Stimulated activated naive CD8-positive, alpha-beta T cell treated with anti-CD3 and anti-CD28 coated beads, Interleukin-15, Interleukin-2, amounts not matched to agents 100 U/mL and 50 U/mL, for 24 hours (primary cell): ENCODE results near the gene ZNHIT6.
A peak's percentile ranks its signal among the peaks of the same experiment; 100 is the strongest.

Experiments used
- ATAC-seq: fragments of 150-1000 bp; cut with Tn5 transposase; one replicate; pipeline ENCODE4 v1.10.0; 2021
- DNase-seq: peaks from one replicate; pipeline ENCODE4 v3.0.0; 2021

ZNHIT6 gene

DNA sequence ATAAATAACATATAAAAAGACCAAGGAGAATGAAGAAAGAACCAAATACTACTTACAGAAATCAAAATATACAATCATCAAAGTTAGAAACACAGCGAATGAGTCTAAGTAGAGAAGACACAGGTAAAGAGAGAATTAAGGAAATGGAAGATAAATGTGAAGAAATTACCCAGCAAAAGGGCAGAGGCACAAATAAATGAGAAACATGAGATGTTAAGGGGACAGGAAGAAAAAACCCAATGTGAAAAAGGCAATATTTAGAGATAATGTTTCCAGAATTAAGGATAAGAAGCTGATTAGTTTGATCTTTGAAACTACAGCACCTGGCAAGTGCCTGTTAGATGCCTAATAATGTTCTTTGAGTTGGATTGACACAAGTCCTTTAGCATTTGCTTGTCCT lies 86.8 kb downstream of the ZNHIT6 start:
- DNase-seq (no peak), ATAC-seq (no peak)

DNA sequence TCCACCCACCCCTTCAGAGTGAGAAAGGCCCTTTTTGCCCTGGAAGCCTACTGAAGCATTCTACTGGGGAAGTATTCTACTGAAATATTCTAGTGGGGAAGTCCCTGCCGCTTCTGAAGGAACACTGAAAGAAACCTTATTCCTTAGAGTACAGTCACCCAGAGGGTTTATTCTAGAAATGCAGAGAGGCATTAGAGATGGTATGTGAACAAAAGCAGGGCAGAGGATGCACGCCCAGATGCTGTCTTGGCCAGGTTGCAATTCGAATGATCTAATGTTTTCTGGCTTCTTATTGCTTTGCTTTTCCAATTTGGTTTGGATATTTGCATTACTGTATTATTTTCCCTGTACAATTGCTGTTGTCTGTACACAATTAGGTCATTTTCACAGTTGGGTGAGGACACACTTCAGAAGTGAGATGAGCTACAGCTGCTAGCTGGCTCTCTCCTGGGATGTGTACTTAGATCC lies 90.6 kb downstream of the ZNHIT6 start:
- DNase-seq (no peak), ATAC-seq (no peak)

DNA sequence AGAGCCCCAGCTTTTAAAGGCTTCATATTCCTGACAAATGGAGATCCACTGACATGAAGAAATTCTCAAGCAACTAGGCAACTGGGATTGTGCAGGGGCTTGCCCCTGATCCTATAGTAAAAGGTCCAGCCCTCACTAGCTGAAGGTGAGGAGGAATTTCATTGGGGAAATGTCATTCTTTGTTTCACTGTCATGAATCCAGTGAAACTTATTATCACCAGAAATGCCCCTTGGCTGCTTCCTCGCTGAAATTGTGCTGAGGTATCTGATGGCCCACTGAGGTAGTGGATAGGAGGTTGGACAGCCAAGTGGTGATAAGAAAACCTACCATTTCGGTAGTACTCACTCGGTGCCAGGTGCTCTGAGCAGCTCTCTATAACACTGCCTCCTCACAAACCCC lies 91.5 kb downstream of the ZNHIT6 start:
- ATAC-seq (no peak), DNase-seq (no peak)

DNA sequence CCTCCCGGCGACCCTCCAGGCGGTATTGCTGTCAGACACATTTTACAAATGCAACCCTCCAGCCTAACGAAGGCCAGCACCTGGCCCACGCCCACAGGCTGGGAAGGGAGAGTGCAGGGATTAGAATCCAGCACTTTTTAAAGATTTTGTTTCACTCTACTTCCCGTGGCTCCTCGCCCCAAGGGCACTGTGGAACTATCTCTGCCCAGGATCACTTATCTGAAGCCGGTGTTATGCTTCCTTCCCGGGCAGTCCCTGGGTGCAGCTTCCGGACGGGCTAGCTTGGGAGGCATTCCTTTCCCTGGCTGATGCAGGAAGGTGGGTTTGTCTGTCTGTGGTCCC lies 91.9 kb downstream of the ZNHIT6 start:
- ATAC-seq (no peak), DNase-seq (no peak)

DNA sequence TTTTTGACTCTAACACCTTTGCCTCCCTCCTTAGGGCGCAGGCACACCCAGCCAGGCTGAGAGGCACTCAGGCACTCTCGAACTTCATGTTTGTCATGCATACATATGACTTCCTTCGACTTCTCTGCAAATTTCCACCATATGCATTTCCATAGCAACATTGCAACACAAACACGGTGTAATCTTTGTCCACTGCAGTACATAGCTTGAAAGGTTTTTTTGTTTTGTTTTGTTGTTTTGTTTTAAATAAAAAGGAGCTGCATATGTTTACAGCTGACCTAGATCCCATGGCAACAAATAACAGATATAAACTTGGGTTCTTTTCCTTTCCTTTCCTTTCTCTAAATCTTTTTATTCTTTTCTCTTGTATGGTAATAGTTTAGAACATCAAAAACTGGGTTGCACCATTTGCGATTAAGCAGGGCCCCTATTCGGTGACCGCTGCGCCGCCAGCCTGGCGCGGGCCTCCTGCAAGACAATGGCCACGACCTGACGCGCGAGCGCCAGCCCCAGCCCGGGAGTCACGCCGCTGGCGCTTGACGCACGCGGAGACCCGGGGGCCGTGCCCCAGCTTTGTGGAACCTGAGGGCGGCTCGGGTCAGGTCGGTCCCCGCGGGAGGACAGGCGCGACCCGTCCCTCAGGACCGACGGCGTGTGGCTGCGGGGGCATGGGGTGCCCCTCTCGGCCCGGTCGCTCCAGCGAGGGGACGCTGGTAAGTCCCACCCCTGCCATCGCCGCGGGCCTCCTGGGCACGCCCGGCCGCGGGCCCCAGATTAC lies 92.5 kb downstream of the ZNHIT6 start:
- DNase-seq (no peak), ATAC-seq (peak; percentile 23)

DNA sequence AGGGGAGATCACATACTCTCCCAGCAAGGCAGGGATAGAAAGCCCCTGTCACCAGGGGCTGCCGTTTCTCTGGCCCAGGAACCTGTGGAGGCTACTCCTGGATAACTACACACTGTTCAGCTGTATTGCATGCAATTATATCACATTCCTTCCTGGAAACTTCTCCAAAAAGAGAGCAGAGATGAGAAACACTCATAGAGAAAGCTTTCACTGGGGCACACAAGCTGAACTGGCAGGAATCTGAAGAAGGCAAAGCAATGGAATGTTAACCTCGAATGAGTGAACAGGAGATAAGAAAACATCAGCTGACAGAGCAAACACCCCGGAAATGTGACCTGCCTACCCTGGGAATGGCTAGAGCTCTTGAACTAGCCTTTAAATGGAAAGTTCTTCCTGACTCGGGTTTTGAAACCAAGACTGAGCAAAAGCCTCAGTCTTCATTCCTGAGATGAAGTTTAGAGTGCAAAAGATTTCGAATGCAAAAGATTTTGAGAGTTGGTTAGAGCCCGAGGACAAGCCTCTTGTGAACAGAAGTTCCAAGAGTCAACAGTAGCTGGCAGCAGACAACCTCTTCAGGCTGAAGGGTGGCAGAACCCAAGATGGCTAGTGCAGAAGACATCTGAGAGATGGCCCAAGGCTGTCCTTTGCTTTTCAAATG lies 95.4 kb downstream of the ZNHIT6 start:
- no peak for ATAC-seq
- no peak for DNase-seq

DNA sequence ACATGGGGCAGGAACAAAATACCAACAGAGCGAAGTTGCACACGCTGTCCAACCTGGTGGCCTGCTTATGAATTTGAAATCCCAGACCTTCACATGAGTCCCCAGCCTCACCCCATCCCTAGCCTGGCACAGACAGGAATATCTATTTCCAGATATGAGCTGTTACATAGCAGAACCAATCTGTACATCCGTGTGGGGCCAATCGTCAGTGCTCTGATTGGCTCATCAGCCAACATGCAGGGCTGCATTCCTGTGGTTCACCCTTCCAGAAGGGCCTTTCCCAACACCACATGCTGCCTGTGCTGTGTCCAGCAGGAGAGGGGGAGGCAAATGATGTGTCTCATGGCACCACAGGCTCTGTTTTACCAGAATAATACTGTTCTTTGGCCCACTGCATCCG lies 96.4 kb downstream of the ZNHIT6 start:
- DNase-seq = no peak
- no peak for ATAC-seq

DNA sequence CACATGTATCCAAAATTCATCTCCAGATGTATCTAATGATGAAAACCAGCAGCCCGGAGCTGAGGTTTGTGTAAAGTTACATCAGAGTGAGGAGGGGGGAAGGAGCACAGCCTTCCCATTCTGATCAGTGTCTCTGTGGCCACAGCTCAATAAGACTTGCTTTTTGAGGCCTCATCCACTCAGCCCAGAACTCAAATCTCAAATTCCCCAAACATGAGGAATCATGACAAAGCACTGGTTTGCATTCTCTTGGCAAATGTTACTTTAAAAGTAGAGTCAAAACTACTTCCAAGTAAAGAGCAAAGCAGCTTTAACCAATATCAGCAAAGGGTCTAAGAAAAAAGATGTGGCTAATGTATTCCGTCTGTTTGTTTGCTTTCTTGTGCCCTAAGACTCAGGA lies 96.8 kb downstream of the ZNHIT6 start:
- DNase-seq (no peak), ATAC-seq (no peak)

DNA sequence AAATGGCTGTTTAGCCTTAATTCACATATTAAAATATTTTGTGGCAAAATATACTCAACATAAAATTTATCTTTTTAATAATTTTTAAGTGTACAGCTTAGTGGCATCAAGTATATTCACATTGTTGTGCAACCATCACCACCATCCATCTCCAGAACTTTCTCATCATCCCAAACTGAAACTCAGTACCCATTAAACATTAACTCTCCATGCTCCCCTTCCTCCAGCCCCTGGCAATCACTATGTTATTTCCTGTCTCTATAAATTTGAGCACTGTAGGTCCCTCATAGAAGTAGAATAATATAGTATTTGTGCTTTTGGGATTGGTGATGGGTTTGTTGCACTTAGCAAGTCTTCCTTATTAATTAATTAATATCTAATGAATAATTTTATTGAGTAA lies 98.3 kb downstream of the ZNHIT6 start:
- ATAC-seq (no peak), DNase-seq (no peak)

DNA sequence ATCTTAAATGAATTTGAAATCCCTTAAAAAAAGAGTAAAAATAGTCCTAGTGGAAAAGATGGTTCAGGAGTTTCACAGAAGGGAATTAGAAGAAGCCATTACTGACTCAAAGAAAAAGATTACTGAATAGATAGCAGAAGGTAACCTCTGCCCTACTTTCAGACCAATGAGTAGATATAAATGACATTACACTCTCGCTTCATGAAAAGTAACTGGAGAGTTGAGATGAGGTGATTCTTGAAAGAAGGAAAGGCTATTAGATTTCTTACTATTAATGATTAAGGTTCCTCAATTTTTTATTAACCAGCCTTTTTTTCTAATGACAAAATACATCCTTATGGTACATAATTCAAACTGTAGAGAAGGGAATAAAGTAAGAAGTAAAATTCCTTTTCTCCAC lies 99.4 kb downstream of the ZNHIT6 start:
- ATAC-seq (no peak), DNase-seq (no peak)

DNA sequence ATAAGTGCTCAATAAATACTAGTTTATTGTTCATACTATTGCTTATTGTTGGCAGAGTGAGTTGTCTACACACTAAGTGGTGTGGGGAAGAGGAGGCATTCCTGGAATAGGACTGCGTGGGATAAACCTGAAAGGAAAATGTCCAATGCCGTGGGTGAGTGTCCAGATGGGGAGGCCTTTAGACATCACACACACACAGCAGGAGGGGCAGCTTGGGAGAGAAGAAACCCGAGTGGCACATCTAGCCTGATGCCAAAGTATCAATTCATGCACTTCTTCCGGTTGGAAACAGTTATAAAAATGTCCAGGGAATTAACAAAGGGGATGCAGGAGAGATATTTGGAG lies 100.3 kb downstream of the ZNHIT6 start:
- ATAC-seq (no peak), DNase-seq (no peak)

DNA sequence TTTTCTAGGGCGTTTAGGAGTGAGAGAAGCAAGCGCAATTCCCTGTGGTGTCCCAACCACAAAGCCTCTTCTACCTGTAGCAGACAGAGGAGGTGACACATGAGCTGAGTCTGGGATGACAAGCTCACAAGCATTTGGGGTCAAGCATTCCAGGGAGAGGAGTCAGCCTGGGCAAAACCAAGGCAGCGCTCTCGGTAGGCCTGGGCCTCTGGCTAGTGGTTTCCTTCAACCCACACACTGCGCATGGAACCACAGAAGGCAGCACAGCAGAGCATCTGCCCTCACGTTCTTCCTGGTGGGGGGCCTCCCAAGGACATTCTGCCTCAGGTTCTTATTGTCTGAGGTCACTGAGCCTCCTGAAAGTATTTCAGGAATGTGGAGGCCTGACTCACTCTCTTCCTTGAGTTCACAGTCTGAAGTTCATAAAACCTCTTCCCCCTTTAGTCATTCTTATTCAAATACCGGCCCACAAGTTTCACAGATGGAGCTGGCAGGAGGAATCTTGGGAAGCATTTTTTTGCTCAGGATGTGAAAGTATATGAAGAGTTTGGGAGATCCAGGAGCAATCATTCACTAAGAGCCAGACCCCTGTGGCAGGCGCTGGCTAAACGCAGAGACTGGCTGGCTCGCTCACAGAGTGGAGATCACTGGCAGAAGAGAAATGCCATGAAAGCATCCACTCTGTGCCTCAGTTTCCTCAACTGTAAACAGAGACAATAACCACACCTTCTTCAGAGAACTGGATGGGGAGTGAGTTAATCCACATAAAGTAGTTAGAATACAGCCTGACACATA lies 100.9 kb downstream of the ZNHIT6 start:
- DNase-seq (no peak), ATAC-seq (no peak)

DNA sequence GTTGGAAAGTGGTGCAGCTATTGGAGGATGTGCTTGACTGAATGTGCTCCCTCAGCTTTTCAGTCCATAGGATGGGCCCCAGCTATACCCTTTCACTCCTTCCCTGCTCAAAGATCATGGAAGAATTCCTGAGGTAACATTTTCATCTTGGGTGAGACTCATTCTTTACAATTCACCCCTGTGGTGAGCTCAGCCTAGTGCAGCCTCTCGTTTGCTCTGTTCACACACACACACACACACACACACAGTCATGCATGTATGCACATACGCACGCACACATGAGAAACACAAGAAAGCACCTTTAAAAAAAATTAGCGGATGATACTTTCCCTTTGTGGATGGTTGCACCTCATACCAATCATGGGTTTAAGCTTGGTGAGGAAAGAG lies 101.8 kb downstream of the ZNHIT6 start:
- DNase-seq = no peak

DNA sequence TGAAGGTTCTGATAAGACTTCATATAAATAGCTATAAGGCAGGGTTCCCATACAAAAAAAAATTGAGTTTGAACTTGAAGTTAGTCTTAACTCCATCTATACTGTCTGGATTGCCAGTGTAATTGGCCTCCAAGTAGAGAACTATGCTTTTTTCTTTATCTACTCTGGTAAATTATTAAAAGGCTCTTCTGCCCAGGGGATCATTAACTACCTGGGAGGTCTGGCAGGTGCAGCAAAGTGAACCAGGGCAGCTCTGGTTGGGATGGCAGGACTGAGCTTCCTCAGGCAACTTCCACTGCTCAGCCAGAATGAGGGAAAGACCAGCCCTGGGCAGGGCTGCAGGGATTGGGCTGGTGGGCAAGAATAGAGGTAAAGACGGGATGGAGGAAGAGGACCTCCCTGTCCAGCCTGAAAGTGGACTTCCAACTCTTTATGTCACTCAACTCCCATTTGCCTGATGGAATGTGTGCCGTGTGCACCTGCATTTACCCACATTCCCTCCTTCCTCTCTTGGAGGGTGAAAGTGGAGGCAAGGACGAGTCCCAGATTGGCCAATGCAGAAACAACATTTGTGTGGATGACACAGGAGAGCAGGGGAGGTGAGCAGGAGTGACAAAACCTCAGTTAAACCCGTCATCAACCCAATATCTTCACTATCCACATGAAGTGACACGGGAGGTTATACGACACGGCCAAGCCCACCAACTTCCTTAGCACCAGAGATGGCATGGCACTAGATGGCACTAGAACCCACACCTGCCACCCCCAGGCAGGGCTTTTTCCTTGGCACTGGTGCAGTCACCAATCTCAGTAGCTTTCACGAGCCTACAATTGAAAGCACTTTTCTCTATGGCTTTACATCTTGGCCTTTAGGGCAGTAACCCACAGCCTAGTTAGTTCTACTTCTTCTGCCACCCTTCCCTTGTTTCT lies 102.5 kb downstream of the ZNHIT6 start:
- no peak for DNase-seq
- ATAC-seq = no peak

More for the DNA sequence above, 101.8 kb downstream of the ZNHIT6 start:
- no peak for ATAC-seq

DNA sequence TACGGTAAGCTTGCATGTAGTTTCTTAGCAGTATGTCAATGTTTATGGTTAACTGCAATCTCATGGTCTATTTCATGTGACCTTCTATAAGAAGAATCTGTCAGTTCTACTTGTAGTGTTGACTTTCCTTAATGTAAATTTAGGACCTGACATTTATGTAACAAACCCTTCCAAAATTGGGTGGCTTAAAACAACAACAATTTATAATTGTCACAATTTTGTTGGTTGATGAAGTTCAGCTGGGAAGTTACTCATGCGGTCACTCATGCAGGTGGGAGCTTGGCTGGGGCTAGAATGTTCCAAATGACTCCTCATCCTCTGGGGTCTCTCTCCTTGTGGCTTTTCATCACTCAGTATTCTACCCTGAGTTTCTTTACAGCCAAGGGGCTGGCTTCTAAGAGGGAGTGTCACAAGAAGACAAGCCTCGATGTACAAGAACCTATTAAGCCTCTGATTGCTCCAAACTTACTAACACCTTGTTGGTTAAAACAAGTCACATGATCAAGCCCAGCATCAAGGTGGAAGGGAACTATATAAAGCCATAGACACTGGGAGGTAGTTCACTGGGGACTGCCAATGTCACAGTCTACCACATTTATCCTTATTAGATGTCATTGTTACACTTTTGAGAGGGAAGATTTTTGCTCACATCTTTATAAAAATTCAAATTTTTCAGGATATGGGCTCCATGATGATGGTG lies 103.8 kb downstream of the ZNHIT6 start:
- ATAC-seq = no peak
- DNase-seq = no peak

DNA sequence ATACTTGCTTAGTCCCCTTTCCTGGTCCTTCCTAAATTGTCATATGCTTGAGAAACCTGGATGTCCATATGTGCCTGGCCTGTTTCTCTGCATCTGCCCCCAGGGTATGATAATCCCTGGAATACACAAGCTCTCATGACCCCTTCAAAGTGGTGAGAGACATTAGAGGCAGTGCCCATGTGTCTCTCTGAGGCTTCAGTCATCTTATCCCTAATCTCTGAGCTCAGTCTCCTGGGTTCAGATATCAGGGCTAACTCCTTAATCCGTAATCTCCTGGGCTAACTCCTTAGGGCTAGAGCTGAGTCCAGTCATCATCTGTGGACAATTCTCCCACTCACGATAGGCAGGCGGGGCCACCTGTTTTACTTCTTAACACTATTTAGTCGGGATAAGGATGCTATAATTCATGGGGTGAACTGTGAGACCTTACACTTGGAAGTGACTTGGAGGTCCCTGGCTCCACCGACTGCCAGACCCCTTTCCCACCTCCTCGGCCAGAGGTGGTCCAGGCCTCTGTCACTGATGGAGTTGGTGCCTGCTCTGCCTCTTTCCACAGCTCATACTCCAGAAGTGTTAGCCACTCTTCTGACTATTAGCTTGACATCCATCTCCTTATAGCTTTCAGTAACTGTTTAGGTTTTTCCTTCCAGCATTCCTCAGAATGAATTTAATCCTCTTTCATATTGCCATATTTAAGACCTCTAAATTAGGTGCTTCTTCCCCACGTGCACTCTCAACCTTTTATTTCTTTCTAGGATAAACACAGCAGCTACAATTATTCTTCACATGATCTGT lies 105.0 kb downstream of the ZNHIT6 start:
- ATAC-seq = no peak
- no peak for DNase-seq

DNA sequence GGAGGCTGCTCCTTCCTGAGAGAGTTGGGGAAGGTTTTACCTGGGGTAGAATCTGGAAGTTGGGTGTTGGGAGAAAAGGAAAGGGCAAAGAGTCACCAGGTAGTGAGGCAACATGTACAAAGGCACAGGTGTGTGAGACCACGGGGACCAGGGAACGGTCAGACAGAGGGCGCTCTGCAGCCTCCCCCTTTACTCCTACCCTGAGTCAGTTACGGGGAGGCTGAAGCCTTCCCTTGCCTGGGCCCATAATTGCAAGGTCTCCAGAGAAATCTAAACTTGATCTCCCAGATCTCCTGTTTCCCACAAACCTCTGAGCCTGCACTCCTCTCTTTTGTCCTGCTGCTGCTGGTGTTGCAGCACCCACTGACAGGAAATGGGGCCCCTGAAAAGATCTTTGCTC lies 105.7 kb downstream of the ZNHIT6 start:
- ATAC-seq (no peak), DNase-seq (no peak)

DNA sequence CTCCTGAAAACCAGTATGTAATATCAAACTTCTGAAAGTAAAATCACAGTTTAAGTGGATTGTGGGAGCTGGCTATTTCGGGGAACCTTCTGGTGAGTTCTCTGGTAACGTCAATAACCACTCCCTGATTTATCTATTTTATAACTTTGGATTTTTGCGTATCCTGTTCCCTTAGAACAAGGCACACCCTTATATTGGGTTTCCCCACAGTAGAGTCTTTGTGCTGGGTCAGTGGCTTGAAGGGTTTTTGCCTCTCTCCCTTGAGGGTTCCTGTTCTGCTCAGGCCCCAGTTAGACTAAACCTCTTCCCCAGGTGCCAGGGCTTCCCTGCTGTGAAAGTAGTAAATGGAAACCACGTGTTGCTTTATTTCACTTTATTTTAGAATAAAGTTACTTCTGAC lies 106.3 kb downstream of the ZNHIT6 start:
- ATAC-seq (no peak), DNase-seq (no peak)

DNA sequence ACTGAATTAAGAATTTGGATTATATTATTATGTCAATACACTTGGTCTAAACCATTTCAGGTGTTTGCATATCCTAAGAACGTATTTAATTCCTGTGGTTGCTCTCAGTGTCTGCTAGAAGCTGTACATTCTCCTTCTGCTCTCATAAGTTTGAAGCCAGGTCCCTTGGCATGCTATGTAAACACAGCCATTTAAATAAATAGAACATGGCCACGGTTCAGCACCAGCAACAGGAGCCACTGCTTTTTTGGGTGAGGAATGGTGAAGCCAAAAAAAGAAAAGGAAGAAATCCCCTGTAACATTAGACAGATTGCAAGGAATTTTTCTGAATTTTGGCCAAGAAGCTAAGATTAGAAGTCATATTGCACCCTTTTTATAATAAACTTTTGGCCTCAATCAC lies 108.6 kb downstream of the ZNHIT6 start:
- no peak for DNase-seq

More for the DNA sequence above, 108.6 kb downstream of the ZNHIT6 start:
- ATAC-seq = no peak
